GM18517 (cell line): ENCODE data around the gene GPR89A.
"Not testable (repeated sequence)": the region's sequence is repeated elsewhere in the genome, so short reads cannot be mapped to it uniquely, and the experiment has no call there.

ENCODE experiments used
- ATAC-seq: cut with Tn5 transposase; IDR thresholded peaks from one replicate; pipeline ENCODE4 v1.9.1; 2021; ENCODE audit warnings: mild to moderate bottlenecking, moderate library complexity; ENCODE audit not compliant: unreplicated experiment

Gene GPR89A

GRCh38 chr1:145684858-145685257 is 77.1 kb downstream of the GPR89A start:
- ATAC-seq, result not testable (repeated sequence)

DNA sequence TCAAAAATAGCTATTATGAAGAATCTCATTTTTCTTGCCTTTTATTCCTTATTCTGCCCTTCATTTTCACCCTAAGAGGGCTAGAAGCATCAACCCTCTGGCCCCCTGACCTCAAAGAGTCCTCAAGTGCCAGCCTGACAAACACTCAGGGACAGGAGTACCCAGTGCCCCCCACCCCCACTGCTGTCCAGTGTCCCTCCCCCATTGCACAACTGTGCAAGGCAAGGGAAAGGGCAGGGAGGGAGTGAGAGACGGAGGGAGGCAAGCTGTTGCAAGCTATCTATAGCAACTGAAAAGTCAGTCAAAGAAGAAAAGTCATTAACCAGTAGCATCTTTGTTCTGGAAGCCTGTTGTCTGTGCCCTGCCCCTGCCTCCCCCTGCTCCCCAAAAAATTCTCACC is 78.3 kb downstream of the GPR89A start:
- not testable (repeated sequence) for ATAC-seq

DNA sequence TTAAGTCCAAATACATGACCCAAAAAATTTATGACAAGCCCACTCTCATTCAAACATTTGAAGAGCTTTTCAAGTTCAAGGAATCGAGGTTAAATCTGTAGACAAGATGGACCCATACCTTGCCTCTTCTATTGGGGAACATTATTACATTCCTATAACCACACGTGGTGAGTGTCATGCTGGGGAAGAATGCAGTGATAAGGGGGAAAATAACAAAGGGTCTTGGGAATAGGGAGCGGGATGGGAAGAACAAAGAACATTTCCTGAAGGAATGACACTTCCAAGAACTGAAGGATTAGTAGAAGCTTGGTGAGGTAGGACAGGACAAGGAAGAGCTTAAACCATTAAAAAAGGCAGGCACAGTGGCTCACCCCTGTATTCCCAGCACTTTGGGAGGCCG is 80.5 kb downstream of the GPR89A start:
- ATAC-seq, result no peak

GRCh38 chr1:145688924-145689323 is 81.1 kb downstream of the GPR89A start:
- no peak for ATAC-seq

DNA sequence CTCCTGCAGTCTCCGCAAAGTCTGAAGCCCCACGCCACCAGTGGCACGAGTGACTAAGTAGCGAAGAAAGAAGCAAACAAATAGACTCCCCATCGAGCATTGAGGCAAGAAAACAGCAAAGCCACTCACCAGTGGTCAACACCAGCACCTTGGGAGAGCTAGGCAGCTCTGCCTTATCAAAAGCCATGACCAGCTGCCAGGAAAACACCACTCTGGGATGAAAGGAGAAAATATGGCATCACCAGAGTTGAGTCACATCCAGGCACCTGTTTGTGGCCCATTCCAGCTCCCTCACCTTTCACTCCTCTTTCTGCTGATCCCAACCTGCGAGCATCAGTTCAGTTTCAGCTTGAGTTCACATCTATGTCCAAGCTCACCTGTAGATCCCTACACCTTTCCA is 82.1 kb downstream of the GPR89A start:
- ATAC-seq, result no peak

DNA sequence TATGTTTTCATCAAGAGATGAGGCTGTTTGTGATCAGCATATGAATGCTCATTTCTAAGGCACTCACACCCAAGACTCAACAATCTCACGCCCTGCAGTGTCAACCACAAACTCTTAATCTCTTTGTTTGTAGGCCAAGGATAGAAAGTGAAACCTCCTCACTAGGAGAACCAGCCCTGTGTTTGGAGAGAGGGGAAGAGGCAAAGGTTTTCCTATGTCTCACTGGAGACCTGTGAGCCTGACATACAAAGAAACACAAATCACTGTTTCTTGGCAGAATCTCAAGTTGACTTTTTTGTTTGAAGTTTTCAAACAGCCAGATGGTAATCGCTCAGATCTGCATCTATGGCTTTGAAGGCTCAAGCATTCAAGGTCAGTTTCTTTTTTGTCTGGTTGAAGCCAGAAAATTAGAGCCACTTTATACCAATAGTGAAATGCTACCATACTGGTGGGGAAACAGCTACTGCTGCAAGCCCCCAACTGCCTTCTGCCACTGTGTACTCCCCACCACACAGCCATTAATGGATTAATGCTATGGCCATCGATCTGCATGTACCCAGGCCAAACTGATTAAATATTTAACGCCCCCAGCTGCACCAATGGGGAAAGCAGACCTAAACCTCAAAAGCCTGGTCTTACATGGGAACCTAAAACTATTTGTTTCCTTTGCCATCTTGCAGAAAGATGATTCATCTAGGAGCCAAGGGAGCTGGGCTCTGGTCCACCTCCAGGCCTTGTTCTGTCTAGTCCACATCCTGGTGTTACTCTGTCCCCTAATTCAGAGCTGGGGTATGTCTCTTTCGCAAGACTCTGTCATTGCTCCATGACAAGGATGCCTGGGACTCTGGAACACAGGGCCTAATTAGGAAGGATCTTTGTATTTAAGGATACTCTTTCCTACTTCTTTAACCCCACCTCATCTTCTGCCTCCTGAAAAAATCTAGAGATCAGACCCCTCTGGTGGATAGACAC is 83.1 kb downstream of the GPR89A start:
- ATAC-seq, result no peak

GRCh38 chr1:145692785-145693443 is 85.1 kb downstream of the GPR89A start:
- no peak for ATAC-seq

DNA sequence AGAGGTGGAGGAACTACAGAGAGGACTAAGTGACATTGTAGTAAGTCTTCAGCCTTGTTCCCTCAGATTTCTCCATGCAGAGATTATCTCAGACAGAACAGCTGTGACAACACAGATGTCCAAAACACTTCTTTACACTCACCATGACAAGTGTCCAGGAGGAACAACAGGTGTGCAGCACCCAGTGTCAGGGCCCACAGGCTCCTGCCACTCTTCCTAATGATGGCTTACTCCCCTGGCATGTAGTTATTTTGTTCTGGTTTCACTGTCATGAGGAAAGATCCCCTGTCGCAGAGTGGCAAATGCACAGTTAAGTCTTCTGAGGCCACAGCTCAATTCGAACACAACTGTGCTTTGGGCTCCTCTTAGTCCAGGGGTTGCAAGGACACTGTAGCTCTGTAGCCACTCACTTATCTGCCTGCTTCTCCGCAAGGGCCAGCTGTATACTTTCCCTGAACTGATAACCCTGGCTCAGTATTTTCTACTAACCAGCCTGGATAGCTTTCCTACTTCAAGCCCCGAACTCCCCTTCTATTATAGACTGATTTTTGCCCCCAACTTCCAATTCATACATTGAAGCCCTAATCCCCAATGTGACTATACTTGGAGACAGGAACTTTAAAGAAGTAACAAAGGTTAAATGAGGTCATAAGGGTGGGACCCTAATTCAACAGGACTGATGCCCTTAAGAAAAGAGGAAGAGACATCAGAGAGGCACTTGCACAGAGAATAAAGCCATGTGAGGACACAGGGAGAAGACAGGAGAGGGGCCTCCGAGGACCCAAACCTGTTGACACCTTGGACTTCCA is 88.2 kb downstream of the GPR89A start:
- ATAC-seq, result no peak

GRCh38 chr1:145696630-145696960 is 88.8 kb downstream of the GPR89A start:
- no peak for ATAC-seq

- no peak for ATAC-seq
These were observed 93.6 kb downstream of the GPR89A start for GRCh38 chr1:145701306-145701862.

DNA sequence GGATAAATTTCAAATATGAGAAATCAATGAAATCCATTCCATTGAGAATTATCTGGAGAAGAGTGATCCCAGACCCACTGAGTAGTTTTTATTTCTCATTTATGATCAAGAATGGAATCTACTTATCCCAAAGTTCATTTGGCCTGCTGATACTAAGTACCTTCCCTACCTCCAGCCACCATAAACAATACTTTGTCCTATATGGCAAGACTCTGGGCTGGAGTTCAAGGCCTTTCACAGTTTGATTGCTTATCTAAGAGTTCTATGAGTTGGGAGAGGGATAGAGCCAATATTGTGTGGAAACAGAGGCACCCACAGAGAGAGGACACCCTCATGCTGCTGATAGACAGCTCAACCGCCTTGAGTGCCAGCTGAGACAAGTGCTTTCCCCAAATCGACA is 94.3 kb downstream of the GPR89A start:
- ATAC-seq, result no peak

DNA sequence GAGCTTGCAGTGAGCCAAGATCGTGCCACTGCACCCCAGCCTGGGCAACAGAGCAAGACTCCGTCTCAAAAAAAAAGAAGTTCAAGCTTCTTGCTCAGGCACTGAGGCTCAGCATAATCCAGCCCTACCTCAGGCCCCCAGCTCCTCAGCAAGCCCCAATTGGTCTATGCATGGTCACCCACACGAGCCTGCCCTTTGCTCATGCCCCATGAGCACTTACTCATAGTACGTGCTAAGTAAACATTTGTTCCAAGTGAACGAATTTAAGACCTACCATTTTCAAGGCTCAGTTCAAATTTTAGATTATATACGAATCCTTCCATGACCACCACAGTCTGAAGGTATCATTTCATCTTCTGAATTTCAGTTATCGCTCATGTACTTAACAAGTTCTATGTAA is 95.0 kb downstream of the GPR89A start:
- ATAC-seq, result no peak

DNA sequence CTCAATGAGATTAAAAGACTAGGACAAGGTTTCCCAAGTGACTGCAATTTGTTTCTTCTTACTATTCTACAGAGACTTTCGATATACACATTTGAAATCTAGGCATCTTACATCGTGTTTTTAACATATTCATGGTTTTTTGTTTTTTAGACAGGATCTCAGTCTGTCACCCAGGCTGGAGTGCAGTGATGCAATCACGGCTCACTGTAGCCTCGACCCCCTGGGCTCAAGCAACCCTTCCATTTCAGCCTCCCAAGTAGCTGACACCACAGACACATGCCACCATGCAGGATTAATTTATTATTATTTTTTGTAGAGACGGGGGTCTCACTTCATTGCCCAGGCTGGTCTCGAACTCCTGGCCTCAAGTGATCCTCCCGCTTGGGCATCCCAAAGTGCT is 97.8 kb downstream of the GPR89A start:
- no peak for ATAC-seq

DNA sequence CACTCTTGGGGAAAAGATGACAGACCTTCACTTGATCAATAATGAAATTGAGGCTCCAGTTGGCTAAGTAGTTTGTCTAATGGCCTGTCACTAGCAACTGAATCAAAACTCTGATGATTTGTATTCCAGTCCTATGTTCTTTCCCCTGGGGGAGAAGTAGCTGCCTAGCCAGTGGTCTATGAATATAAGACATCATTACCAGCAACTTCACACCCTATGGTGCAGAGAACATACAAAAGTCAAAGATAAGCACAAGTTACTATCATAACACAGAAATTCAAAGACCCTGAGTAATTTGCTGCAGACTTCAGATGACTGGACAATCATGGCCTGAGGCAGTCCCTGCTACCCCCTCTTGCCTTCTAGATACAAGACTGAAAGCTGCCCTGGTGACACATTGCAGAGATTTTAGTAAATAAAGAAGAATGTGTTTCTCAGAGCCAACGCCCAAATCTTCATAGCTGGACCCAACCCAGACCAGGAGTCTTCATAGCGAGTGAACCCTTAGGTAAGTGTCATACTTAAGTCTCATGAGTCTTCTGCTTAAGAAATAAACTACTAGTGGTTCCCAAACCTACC is 98.4 kb downstream of the GPR89A start:
- ATAC-seq, result no peak

- ATAC-seq, result no peak
These were observed 99.5 kb downstream of the GPR89A start, which contains the start of gene PDZK1 for GRCh38 chr1:145707183-145707867. PDZK1 (minus strand) TSS chr1:145707368; CDS start chr1:145688021, 19,347 bp downstream.

DNA sequence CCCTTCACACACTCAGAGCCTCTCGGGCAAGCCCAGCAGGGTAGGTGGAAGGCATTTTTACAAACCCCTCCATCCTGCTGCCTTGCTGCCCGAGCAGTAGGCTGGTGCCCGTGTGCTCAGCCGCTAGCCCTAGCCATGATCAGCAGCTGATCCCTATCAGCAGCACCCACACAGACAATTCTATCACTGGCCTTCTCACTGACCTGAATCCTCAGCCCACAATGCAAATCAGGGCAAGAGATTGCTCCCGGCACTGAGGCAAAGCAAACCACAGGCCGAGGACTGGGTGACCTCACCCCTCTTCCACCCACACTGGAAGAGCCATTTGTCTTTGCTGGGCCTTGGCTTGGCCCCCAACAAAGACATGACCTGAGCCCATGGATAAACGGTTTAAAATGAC is 100.3 kb downstream of the GPR89A start:
- no peak for ATAC-seq

DNA sequence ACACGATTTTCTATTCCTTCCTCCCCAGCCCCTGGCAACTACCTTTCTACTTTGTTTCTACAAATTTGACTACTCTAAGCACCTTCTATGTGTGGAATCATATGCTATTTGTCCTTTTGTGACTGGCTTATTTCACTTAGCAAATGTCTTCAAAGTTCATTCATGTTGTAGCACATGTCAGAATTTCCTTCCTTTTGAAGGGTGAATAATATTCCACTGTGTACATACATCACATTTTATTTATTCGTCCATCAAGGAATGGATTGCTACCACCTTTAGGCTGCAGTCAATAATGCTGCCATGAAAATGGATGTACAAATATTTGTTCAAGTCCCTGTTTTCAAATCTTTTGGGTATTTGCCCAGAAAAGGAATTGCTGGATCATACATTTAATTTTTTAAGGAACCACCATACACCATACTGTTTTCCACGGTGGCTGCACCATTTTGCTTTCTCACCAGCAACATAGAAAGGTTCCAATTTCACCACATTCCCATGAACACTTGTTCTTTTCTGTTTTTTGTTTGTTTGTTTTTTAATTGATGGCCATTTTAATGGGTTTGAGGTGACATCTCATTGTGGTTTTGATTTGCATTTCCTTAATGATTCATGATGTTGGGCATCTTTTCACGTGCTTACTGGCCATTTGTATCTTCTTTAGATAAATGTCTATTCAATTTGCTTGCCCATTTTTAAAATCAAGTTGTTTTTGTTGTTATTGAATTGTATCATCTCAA is 102.7 kb downstream of the GPR89A start:
- ATAC-seq, result no peak

- no peak for ATAC-seq
These were observed 103.4 kb downstream of the GPR89A start for GRCh38 chr1:145711213-145711651.

- no peak for ATAC-seq
These were observed 106.8 kb downstream of the GPR89A start for GRCh38 chr1:145714524-145715111.
